Activated CD4-positive, CD25-positive, alpha-beta regulatory T cell treated with anti-CD3 and anti-CD28 coated beads, Interleukin-2, amount 50 U/mL, for 16 hours (primary cell): ENCODE results near the gene HMGCL.

Experiments
- DNase-seq: peaks from one replicate; pipeline ENCODE4 v3.0.0-alpha.2; 2020; ENCODE audit warnings: low read depth, low spot score

Gene HMGCL

DNA sequence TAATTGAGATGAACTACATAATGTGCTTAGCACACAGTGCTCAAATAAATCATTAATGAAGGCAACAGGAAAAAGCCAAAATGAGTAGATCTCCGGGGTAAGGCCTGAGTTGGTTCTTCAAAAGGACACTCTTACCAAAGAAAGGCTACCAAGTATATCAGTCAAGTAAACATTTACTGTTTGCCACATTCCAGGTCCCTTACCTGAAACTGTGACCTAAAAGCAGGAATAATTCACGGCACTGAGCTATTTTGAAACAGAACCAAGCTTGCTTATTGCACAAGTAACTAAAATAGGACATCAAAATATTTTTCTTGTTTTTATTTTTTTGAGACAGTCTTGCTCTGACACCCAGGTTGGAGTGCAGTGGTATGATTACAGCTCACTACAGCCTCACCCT lies 49.0 kb downstream of the HMGCL start:
- no peak for DNase-seq

DNA sequence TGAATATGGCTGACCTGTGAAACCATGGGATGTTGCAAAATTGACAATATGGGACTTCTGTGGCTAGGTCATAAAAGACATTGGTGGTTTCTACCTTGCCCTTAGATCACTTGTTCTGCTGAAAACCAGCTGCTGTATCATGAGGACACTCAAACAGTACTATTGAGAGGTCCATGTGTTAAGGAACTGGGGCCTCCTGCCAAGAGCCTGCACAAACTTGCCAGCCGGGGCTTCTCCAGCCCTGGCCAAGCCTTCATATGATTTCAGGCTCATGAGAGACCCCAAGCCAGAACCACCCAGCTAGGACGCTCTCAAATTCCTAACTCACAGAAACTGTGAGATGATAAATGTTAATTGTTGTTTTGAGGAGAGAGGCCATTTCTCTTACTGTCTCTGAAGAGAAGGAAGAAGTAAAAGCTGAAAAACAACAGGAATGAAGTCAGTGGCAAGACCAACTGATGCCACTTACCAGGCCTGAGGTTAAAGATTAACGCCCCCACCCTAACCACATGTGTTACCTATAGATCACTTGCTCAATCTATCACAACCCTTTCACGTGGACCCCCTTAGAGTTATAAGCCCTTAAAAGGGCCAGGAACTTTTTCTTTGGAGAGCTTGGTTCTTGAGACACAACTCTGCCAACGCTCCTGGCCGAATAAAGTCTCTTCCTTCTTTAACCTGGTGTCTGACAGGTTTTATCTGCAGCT lies 50.9 kb downstream of the HMGCL start:
- no peak for DNase-seq

DNA sequence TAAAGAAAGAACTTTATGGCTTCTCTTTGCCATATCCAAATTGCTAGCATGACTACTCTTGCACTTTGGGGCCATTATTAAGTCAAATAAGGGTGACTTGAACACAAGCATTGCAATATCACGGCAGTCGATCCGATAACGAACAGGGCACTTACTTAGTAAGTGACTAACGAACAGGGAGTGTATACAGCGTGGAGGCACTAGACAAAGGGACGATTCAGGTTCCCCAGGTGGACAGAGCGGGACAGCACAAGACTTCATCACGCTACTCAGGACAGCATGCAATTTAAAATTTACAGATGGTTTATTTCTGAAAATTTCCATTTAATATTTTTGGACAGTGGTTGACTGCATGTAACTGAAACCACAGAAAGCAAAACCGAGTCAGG lies 52.4 kb downstream of the HMGCL start:
- DNase-seq = no peak

DNA sequence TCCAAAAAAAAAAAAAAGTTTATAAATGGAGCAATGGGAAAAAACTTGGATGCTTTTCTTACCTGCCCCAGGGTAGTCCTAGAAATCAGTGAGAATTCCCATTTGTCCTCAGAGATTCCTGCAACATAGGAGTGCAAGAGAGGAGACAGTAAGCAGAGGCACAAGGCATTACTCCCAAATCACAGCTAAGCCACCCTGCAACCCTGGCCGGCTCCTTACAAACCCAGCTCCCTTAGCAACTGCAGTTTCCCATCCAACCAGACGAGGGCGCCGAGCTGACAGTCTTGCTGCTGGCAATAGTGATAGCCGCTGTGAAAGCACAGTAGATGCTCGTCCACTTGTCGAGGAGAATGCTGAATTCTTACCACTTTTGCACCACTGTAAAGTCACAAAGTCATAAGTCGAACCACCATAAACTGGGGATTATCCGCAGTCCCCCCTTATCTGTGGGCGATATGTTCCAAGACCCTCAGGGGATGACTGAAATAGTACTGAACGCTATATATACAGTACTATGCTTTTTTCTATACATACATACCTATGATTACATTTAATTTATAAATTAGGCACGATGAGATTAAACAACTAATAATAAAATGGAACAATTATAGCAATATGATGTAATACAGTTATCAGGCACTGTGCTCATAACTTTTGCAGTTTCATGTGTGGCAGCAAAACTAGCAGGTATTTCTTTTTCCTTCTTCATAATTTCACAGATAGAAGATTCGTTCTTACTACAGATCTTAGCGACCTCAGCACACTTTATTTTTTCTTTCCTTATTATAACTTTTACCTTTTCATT lies 53.0 kb downstream of the HMGCL start:
- peak; percentile 78 for DNase-seq

DNA sequence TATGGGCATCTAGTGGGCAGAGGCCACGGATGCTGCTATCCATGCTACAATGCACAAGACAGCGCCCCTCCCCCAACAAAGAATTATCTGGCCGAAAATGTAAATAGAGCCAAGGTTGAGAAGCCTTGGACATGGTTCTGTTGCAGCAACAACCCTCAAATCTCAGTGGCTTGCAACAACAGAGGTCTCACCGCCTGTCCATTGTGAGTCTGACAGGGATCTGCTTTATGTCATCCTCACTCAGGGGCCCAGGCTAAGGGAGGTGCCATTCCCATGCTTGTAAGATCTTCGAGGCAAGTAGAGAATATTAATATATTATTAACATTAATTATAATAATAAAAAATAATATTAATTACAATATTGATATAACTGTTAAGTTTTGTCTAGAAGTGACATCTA lies 56.5 kb downstream of the HMGCL start:
- no peak for DNase-seq

DNA sequence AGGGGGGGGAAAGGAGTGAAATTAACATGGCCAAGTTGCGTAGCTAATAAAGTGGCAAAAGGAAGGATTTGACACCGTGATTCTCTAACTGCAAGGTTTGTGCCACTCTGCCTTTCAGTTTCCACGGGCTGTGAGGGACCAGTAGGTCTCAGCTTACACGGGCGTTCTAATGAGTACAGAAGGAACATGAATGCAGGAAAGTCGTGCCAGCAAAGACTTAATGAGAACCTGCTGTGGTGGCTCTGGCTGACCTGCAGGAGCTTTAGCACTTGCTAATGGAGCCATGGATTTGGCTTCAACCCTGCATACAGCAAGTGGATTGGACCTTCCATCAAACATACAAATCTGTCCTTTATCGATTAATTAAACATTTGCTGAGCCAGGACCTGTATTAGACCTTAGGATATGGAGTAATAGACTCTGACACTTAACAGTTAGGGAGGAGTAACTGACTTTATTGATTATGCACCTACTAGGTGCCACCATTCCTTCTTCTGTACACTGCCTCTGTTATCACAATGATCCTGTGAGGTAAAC lies 62.1 kb downstream of the HMGCL start:
- DNase-seq = no peak

DNA sequence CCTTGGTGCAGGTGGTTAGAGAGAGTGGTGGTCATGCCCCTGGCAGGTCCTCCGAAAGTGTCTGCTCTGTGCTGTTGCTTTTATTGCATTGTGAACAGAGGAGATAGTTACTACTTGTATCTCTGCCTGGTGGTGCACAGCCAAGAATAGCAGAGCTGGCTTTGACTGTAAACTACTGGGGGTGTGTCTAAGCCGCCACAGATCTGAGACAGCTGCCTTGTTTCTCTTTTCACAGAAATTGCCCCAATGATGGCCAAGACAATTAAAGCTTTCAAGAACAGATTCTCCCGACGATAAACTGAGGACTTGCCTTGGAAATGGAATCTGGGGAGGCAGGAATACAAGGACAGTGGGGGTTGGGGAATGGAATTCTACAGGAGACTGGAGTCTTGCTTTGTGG lies 66.0 kb downstream of the HMGCL start:
- no peak for DNase-seq

DNA sequence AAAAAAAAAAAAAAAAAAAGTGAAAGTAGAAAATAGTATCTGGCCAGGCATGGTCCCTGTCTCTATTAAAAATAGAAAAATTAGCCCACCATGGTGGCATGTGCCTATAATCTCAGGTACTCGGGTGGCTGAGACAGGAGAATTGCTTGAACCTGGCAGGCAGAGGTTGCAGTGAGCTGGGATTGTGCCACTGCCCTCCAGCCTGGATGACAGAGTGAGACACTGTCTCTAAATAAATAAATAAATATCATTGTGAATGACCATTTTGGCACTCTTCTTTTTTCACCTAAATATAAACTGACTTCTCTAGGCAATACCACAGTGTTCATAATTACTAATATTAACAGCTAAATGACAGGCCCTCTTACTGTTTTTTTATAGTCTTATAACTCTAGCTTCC lies 67.4 kb downstream of the HMGCL start:
- DNase-seq = no peak

DNA sequence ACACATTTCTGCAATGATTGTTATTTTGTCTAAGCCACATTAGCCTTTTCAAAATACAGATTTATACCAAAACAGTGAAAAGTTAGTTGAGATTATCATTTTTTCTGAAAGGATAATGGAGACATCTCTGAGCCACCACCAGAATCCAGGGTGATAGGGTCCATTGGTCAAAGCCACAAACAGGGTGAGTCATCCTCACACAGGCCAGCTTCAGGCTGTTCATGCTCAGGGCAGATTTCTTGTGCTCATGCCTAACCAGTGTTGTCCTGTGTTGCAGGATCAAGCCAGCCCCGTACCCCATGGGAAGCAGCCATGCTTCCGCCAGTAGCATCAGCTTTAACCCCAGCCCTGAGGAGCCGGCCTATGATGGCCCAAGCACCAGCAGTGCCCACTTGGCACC lies 68.6 kb downstream of the HMGCL start:
- DNase-seq = no peak

DNA sequence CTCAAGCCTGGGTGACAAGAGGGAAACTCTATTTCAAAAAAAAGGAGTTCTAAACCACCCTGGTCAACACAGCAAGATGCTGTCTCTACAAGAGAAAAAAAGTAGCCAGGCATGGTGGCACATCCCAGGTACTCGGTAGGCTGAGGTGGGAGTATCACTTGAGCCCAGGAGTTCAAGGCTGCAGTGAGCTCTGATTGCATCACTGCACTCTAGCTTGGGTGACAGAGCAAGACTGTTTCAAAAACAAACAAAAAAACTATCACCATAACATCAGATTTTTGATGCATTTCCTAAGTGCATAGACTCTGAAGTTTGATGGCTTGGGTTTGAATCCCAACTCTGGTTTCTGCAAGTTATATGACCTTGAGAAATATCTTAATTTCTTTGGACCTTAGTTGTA lies 72.3 kb downstream of the HMGCL start:
- DNase-seq = no peak
